Spleen (tissue), 7 donors: ENCODE data around the gene SPRY1.

Experiments used
- CTCF ChIP-seq, 11 experiments: fragments of 200-600 bp in 7 of 11; fragments of 450-650 bp in 4 of 11; sonication (generic) in 4 of 11; IDR thresholded peaks in 8 of 11; conservative IDR thresholded peaks in 3 of 11; 1 replicate in 7 of 11; 2 replicates in 4 of 11; pipeline versions ENCODE4 v1.4.0 to v1.8.0; 2016 to 2021; ENCODE audit warnings: antibody characterized with exemption in 11 of 11, inconsistent platforms in 4 of 11, mild to moderate bottlenecking in 1 of 11
- POLR2A ChIP-seq, 3 donors: fragments of 450-650 bp; IDR thresholded peaks; one replicate each; pipeline ENCODE4 v1.5.1; 2017; ENCODE audit warnings: antibody characterized with exemption in 3 of 3, mild to moderate bottlenecking in 1 of 3
- POLR2AphosphoS5 ChIP-seq, 3 donors: sonication (generic); formaldehyde crosslinking; IDR thresholded peaks; one replicate each; pipeline ENCODE4 v1.5.1; 2017; ENCODE audit warnings: antibody characterized with exemption in 3 of 3
- donor health status: DM: no; HTN: no; CAD: no; lungs with moderate emphysema.
- donor health status: DM: no; HTN: no; CAD: no.
- donor health status: DM: no; HTN: no; CAD: no.

DNA sequence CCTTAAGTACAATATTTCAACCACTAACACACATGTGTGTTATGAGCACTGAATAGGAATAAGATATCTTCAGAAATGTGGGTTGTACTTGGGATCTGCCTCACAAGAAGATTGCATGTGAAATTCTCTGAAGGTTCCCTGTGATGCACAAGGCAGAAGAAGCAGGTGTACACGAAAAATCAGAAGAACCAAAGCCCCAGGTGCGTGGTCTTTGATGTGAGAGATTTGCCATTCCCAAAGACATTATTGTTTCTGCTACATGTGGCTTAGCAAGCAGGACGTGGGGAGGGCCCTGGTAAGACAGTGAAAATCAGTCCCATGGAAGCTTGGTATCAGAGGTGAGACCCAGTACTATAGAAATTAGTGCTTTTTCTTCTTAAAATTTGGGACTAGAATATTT lies 13.0 kb upstream of the SPRY1 start:
- TF ChIP-seq POLR2AphosphoS5 (IDR thresholded peaks at IDR 0.05): no peak
- no peak for TF ChIP-seq POLR2A (IDR thresholded peaks at IDR 0.05)
- no peak for TF ChIP-seq CTCF (IDR thresholded peaks at IDR 0.05 in 8 of 11, conservative IDR thresholded peaks at IDR 0.05 in 3 of 11)
